Gastrocnemius medialis (tissue), 4 donors: ENCODE measurements around the gene DGCR8. TPM values are rescaled to one million over a fixed set of nuclear protein-coding genes. Genes with fewer than 3 reads are reported as not detected.

ENCODE experiments used
- microRNA counts, 2 donors: library from miRNA; unstranded; fragments of <30 nt; microRNA quantifications; one replicate each; lab custom pipeline; 2016
- microRNA-seq, 2 donors: library from miRNA; unstranded; fragments of <30 nt; microRNA quantifications; one replicate each; pipeline ENCODE4, GENCODE V29; 2016; ENCODE audit warnings: borderline replicate concordance in 2 of 2
- total RNA-seq, 4 donors: library from RNA; depleted of rRNA; stranded (reverse); fragments of >200 nt; gene quantifications; one replicate each; pipeline versions ENCODE4 v1.1.0 to v1.2.3, GENCODE V29; 2016

DGCR8 gene
- total RNA-seq, 4 donors from 2014 or later, result 5.2 to 16.5 (median 11.2) TPM

MicroRNAs within 50 kb of the gene (microRNA counts, 767-probe panel; counts per million panel counts)
- microRNA hsa-miR-1306-3p (lab: Ali Mortazavi, UCI) (356 to 448 counts per million in 2 donors), microRNA hsa-miR-185-5p (lab: Ali Mortazavi, UCI) (356 to 448 counts per million in 2 donors)

Small RNA genes within 50 kb of the gene (microRNA-seq; reads per million reads assigned to microRNA genes)
- gene MIR185 (426 to 461 reads per million in 2 donors), gene MIR6816 (0 reads per million in 2 donors)

Other genes with a start within 250 kb of the DGCR8 start
- 1 to 10 TPM; 4.4 to 9.6 (median 6.7) TPM for gene GNB1L, start 225.4 kb upstream of the DGCR8 start, total RNA-seq
- 10 to 100 TPM in 1 of 4 donors, 1 to 10 TPM in 3; 3.5 to 12.8 (median 5.0) TPM for gene RTL10, start 225.4 kb upstream of the DGCR8 start, total RNA-seq
- 100 to 1,000 TPM; 154 to 255 (median 223) TPM for gene COMT, start 138.5 kb upstream of the DGCR8 start, total RNA-seq
- gene TXNRD2, start 138.4 kb upstream of the DGCR8 start, total RNA-seq, result 10 to 100 TPM in 3 of 4 donors, 1 to 10 TPM in 1; 9.0 to 18.0 (median 14.4) TPM
- 10 to 100 TPM in 3 of 4 donors, 1 to 10 TPM in 1; 6.9 to 19.6 (median 18.0) TPM for gene ARVCF, start 63.4 kb upstream of the DGCR8 start, total RNA-seq
- gene TANGO2, start 59.1 kb upstream of the DGCR8 start, total RNA-seq, result 100 to 1,000 TPM in 1 of 4 donors, 10 to 100 TPM in 3; 43.0 to 115 (median 52.5) TPM
- 100 to 1,000 TPM in 2 of 4 donors, 10 to 100 TPM in 2; 79.4 to 147 (median 120) TPM for gene RANBP1, start 35.9 kb downstream of the DGCR8 start, total RNA-seq
- 10 to 100 TPM; 16.9 to 38.0 (median 28.2) TPM for gene TRMT2A, start 37.0 kb downstream of the DGCR8 start, total RNA-seq
- 10 to 100 TPM in 3 of 4 donors, 1 to 10 TPM in 1; 7.3 to 15.8 (median 12.8) TPM for gene ZDHHC8, start 51.6 kb downstream of the DGCR8 start, total RNA-seq
- gene CCDC188, start 70.8 kb downstream of the DGCR8 start, total RNA-seq, result 1 to 10 TPM in 1 of 4 donors, under 1 TPM in 1, not detected in 2; 0.82 to 3.5 TPM
- under 1 TPM in 2 of 4 donors, not detected in 2; 0.29 to 0.75 TPM for gene RTN4R, start 188.1 kb downstream of the DGCR8 start, total RNA-seq
- 100 to 1,000 TPM in 1 of 4 donors, 10 to 100 TPM in 3; 43.5 to 105 (median 67.5) TPM for gene DGCR6L, start 239.8 kb downstream of the DGCR8 start, total RNA-seq